DMS153 (cell line): Measurements from ENCODE around the gene NDC1.
"Not testable (repeated sequence)": the region's sequence is repeated elsewhere in the genome, so short reads cannot be mapped to it uniquely, and the experiment has no call there.

ENCODE experiments used
- DNase-seq: peaks from one replicate; lab custom pipeline; 2025; lab: John Stamatoyannopoulos, UW

Gene NDC1

GRCh38 chr1:53763911-53764310 lies 74.2 kb downstream of the NDC1 start:
- no peak for DNase-seq

- no peak for DNase-seq
Observed at GRCh38 chr1:53763461-53763860, 74.6 kb downstream of the NDC1 start.

GRCh38 chr1:53760497-53760896 lies 77.6 kb downstream of the NDC1 start:
- not testable (repeated sequence) for DNase-seq

GRCh38 chr1:53755874-53756273 lies 82.2 kb downstream of the NDC1 start:
- DNase-seq, result no peak

GRCh38 chr1:53754484-53755312 lies 83.4 kb downstream of the NDC1 start:
- no peak for DNase-seq

- DNase-seq, result no peak
Observed at GRCh38 chr1:53752281-53752680, 85.8 kb downstream of the NDC1 start.

GRCh38 chr1:53747841-53748240 lies 90.3 kb downstream of the NDC1 start:
- no peak for DNase-seq

- DNase-seq, result no peak
Observed at GRCh38 chr1:53740621-53741105, 97.4 kb downstream of the NDC1 start.

GRCh38 chr1:53739109-53739681 lies 98.9 kb downstream of the NDC1 start, which contains the start of gene GLIS1:
Gene GLIS1, minus strand, starts transcription at chr1:53739164. Its CDS starts 1,100 bp downstream, at chr1:53738064.
- DNase-seq, result peak; percentile 37

- no peak for DNase-seq
Observed at GRCh38 chr1:53738205-53739108, 99.6 kb downstream of the NDC1 start.

GRCh38 chr1:53737648-53738204 lies 100.4 kb downstream of the NDC1 start:
- DNase-seq, result no peak

GRCh38 chr1:53736290-53736689 lies 101.8 kb downstream of the NDC1 start:
- DNase-seq, result no peak

- no peak for DNase-seq
Observed at GRCh38 chr1:53735681-53736080, 102.4 kb downstream of the NDC1 start.

- no peak for DNase-seq
Observed at GRCh38 chr1:53735261-53735660, 102.8 kb downstream of the NDC1 start.

GRCh38 chr1:53734650-53735211 lies 103.4 kb downstream of the NDC1 start:
- DNase-seq, result no peak

GRCh38 chr1:53733975-53734649 lies 104.0 kb downstream of the NDC1 start:
- no peak for DNase-seq

- DNase-seq, result no peak
Observed at GRCh38 chr1:53733447-53733931, 104.6 kb downstream of the NDC1 start.

GRCh38 chr1:53732912-53733317 lies 105.2 kb downstream of the NDC1 start:
- no peak for DNase-seq

GRCh38 chr1:53732409-53732808 lies 105.7 kb downstream of the NDC1 start:
- no peak for DNase-seq

- no peak for DNase-seq
Observed at GRCh38 chr1:53731779-53732305, 106.3 kb downstream of the NDC1 start.
